ENCODE measurements around the gene SCTR.

Gene SCTR

GRCh38 chr2:119522671-119523070, 1.6 kb downstream of the SCTR start:
- DNase-seq, result no peak

- no peak for DNase-seq
Observed at GRCh38 chr2:119521433-119522050, 2.7 kb downstream of the SCTR start.

- no peak for DNase-seq
Observed at GRCh38 chr2:119520696-119521432, 3.4 kb downstream of the SCTR start.

GRCh38 chr2:119519057-119519408, 5.2 kb downstream of the SCTR start:
- DNase-seq, result no peak

DNA sequence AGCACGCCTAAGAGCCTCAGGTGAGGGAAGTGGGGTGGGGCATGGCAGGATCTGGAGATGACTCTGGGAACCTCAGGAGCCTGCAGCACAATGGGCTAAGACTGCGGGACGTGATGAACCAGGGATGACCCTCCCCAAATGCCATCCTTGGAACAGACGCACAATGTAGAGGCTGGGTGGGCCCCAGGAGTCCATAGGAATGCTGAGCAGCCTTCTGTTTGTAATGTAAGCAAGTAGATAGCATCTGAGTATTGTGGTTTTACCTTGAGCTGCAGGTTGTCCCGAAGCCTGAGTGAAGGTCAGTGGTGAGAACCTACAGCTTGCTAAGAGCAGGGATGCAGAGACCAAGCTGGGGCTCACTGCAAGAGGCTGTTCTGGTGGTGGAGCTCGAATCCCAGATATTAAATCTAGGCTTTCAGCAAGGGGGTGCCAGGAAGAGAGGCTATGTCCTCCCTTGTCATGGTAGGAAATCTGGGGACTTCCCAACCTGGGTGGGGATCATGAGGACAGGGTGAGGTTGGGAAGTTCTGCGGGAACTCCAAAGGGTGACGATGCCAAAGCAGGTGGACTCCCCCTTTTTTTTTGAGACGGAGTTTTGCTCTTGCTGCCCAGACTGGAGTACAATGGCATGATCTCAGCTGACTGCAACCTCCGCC, 5.8 kb downstream of the SCTR start:
- DNase-seq, result no peak

- no peak for DNase-seq
Observed at GRCh38 chr2:119517433-119517832, 6.8 kb downstream of the SCTR start.

DNA sequence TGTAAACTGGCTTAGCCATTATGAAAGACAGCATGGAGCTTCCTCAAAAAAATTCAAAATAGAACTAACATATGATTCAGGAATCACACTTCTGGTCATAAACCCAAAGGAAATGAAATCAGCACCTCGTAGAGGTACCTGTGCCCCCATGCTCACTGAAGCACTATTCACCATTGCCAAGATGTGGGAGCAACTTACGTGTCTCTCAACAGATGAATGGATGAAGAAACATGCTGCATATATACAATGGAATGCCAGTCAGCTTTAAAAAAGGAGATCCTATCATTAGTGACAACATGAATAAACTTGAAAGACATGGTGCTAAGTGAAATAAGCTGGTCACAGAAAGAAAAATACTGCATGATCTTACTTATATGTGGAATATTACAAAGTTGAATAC, 8.2 kb downstream of the SCTR start:
- no peak for DNase-seq

GRCh38 chr2:119513832-119514231, 10.5 kb downstream of the SCTR start:
- no peak for DNase-seq

- DNase-seq, result no peak
Observed at GRCh38 chr2:119512946-119513345, 11.3 kb downstream of the SCTR start.

GRCh38 chr2:119511989-119512388, 12.3 kb downstream of the SCTR start:
- no peak for DNase-seq

GRCh38 chr2:119508756-119509155, 15.5 kb downstream of the SCTR start:
- no peak for DNase-seq

GRCh38 chr2:119496682-119497081, 27.6 kb downstream of the SCTR start:
- DNase-seq, result no peak

DNA sequence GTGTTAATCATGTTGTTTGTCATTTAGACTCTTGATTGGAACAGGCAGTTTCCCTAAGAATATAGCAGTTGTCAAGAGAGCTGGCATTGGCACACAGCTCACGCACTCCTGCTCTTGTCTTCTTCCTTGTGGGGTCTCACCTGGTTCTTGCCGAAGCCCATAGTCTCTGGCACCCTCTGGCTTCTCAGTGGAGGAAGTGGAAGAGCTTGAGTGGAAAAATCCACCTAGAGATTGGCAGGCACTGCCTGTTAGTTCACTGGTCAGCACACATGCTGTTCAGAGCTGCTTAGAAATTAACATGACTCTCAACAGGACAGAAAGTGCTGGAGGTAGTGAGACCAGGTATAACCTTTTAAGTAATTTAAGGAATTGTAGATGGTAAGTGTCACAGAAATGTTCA, 28.3 kb downstream of the SCTR start:
- DNase-seq, result no peak

- DNase-seq, result no peak
Observed at GRCh38 chr2:119494163-119494790, 30.0 kb downstream of the SCTR start.

GRCh38 chr2:119491776-119492525, 32.3 kb downstream of the SCTR start:
- no peak for DNase-seq

DNA sequence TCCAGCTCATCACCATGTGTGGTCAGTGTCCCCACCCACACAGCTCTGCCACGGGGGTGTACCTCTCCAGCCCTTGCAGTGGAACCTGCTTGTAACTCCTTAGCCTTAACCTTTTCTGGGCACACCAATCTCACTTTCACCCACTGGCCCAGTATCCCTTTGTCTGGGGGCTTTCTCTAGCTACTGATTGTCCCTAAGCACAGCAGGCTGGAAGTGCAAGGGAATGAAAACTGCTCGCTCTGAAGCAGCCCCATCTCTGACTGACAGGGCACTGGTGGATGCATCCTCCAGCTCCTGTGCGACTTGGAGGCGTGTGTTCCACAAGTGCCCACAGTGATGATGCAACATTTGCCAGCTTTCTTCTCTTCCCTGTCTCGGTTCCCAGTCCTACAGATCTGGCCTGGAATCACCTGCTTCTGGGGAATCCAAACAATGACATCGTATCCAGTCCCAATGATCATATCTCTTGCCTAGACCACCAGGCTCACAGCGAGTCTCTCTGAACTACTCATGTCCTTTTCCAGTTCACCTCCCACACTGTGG, 33.6 kb downstream of the SCTR start:
- no peak for DNase-seq

- DNase-seq, result no peak
Observed at GRCh38 chr2:119490106-119490505, 34.2 kb downstream of the SCTR start.

DNA sequence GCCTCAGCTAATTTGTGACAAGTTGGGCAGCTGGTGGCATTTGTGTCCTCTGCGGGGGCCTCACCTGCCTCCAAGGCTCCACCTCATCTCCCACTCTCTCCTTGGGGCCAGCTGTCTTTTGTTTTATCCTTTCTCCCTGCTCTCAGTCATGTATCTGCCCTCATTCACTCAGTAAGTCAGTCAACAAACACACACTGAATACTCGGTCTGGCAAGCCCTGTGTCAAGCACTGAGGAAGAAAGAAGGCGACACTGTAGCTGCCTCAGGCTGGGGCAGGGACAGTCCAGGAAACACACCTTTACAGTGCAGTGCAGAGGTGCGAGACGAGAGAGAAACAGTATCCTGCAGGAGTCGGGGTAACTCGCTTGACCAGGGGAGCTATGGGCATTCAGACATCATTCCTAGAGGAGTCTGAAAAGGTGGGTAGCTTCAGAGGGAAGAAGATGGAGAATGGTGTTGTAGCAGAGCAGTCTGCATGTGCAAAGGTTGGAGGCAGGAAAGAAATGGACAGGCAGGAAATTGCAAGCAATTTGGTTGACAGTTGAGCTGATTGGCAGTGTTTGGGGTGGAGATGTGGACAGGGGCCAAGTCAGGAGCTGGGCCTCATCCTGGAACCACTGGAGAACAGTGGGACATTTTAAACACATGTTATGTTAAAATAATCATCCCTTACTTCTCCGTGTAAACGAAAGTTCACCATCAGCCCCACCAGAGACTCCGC, 34.9 kb downstream of the SCTR start:
- no peak for DNase-seq

- DNase-seq, result no peak
Observed at GRCh38 chr2:119488245-119489214, 35.8 kb downstream of the SCTR start.

DNA sequence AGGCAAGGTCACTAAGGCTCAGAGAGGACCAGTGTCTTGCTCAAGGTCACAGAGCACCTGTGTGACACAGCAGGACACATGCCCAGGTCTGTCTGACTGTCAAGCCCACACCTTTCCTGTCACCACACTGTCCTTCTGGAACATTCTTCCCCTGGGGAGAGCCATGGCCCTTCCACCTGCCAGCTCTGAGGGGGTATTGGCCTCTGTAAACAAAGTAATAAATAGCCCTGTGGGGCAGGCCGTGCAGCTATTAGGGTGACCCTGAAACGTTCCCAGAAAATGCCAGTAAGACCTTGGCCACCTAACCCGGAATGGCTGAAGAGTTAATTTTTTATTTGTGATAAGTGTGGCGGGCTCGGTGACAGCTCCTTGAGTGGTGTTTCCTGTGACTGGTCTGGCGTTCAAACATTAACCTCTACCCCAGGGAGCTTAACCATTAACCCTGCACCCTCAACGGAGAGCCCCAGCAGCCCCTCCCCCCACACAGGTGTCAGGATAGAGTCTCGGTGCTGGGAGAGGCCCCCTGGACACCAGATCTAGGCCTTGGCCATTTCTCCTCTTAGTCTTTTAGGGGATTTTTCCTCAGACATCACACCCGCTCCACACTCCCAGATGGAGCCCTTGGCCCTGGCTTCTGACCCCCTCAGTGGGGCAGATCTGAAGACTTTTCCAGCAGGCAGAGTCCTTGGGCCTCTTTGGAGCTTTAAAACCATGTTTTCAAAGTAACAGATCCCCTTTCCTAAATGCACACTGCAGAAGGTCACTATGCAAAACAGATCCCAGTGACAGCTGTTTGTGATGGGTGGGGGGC, 36.6 kb downstream of the SCTR start:
- no peak for DNase-seq

Measured in hippocampal formation (tissue), 2 donors.